Endothelial cell of umbilical vein (primary cell): Measurements from ENCODE around the gene POLR3B. TPM values are rescaled to one million over a fixed set of nuclear protein-coding genes. Genes with fewer than 3 reads are reported as not detected.

Experiments
- BruUV-seq: library from RNA; stranded (reverse); fragments of 400-500 nt; replicated peaks from 2 replicates; lab custom pipeline; 2021; lab: Mats Ljungman, UMichigan
- CTCF ChIA-PET: fragments of 300-600, 350-600 bp; sonication (Branson Sonifier 250); formaldehyde crosslinking; loops from one replicate; lab custom pipeline; 2021; ENCODE audit warnings: antibody characterized with exemption, inconsistent platforms; lab: Charles Lee
- POLR2A ChIA-PET: fragments of 300-600, 350-600 bp; sonication (Branson Sonifier 250); formaldehyde crosslinking; loops from one replicate; lab custom pipeline; 2021; ENCODE audit warnings: antibody characterized with exemption, inconsistent platforms; lab: Charles Lee
- DNase-seq: peaks from one replicate; pipeline ENCODE4 v3.0.0-alpha.2; 2011; ENCODE audit warnings: low read depth, low spot score
- FAIRE-seq: peaks from 2 replicates; lab custom pipeline; 2011; peaks lifted over from hg19 to GRCh38; lab: Jason Lieb, UNC
- H2AFZ ChIP-seq: 2 replicates; pipeline ENCODE4 v1.6.0; 2012; ENCODE audit warnings: low read depth, low read length, control low read depth, inconsistent platforms
- H3K27ac ChIP-seq: 2 replicates; pipeline ENCODE4 v1.5.1; 2011; ENCODE audit warnings: low read depth, mild to moderate bottlenecking, control low read depth, low read length, moderate library complexity; ENCODE audit not compliant: insufficient read depth
- H3K27me3 ChIP-seq, 2 experiments: 2 replicates each; pipeline versions ENCODE4 v1.6.0 to v1.6.1; 2011; ENCODE audit warnings: low read length in 2 of 2, mixed read lengths in 1 of 2; ENCODE audit not compliant: control insufficient read depth in 2 of 2, insufficient read depth in 2 of 2
- H3K36me3 ChIP-seq, 2 experiments: 2 replicates in 1 of 2; 3 replicates in 1 of 2; pipeline ENCODE4 v1.5.1; 2011; ENCODE audit warnings: low read length in 2 of 2, mild to moderate bottlenecking in 1 of 2, moderate library complexity in 1 of 2; ENCODE audit not compliant: control insufficient read depth in 2 of 2, insufficient read depth in 2 of 2; ENCODE audit errors: extremely low read depth in 1 of 2
- H3K4me1 ChIP-seq: 3 replicates; pipeline ENCODE4 v1.5.1; 2011; ENCODE audit warnings: mild to moderate bottlenecking, low read length; ENCODE audit not compliant: control insufficient read depth, insufficient read depth; ENCODE audit errors: extremely low read depth
- H3K4me2 ChIP-seq: 2 replicates; pipeline ENCODE4 v1.6.1; 2011; ENCODE audit warnings: low read length, control low read depth, mixed read lengths; ENCODE audit not compliant: insufficient read depth
- H3K4me3 ChIP-seq, 3 experiments: fragments of 200-600 bp in 1 of 3; sonication (generic), shearing (Covaris generic) in 1 of 3; replicated peaks in 1 of 3; 2 replicates each; pipeline ENCODE4 v1.5.1; 2011 to 2016; ENCODE audit warnings: control low read depth in 3 of 3, low read length in 3 of 3, mild to moderate bottlenecking in 2 of 3, inconsistent platforms in 1 of 3, low read depth in 1 of 3, moderate library complexity in 1 of 3; ENCODE audit not compliant: insufficient read depth in 1 of 3
- H3K79me2 ChIP-seq: 2 replicates; pipeline ENCODE4 v1.6.0; 2012; ENCODE audit warnings: low read length, inconsistent platforms; ENCODE audit not compliant: control insufficient read depth, insufficient read depth
- H3K9ac ChIP-seq: replicated peaks from 2 replicates; pipeline ENCODE3; 2011; ENCODE audit warnings: low read length, control low read depth; ENCODE audit not compliant: insufficient read depth; ENCODE audit errors: extremely low read depth
- H3K9me1 ChIP-seq: replicated peaks from 3 replicates; pipeline ENCODE4 v1.6.0; 2011; ENCODE audit warnings: mild to moderate bottlenecking, low read length; ENCODE audit not compliant: control insufficient read depth, insufficient read depth; ENCODE audit errors: extremely low read depth
- H3K9me3 ChIP-seq: replicated peaks from 2 replicates; pipeline ENCODE4 v1.5.1; 2012; ENCODE audit warnings: low read length, inconsistent platforms; ENCODE audit not compliant: control insufficient read depth, insufficient read depth
- H4K20me1 ChIP-seq: replicated peaks from 2 replicates; pipeline ENCODE3; 2011; ENCODE audit warnings: mild to moderate bottlenecking, low read length; ENCODE audit not compliant: control insufficient read depth, insufficient read depth; ENCODE audit errors: extremely low read depth
- EZH2 ChIP-seq: IDR thresholded peaks from 2 replicates; pipeline ENCODE4 v1.6.1; 2012; ENCODE audit warnings: borderline replicate concordance, low read depth, mild to moderate bottlenecking, moderate library complexity, low read length, inconsistent platforms; ENCODE audit not compliant: severe bottlenecking
- FOS ChIP-seq: IDR thresholded peaks from 2 replicates; pipeline ENCODE4 v1.6.1; 2011; ENCODE audit warnings: mild to moderate bottlenecking, low read length, moderate library complexity, borderline replicate concordance; ENCODE audit not compliant: insufficient read depth
- GATA2 ChIP-seq: IDR thresholded peaks from 2 replicates; pipeline ENCODE4 v1.7.0; 2011; ENCODE audit warnings: low read depth, mild to moderate bottlenecking, moderate library complexity, mixed read lengths, low read length; ENCODE audit not compliant: insufficient read length, insufficient read depth
- JUN ChIP-seq: IDR thresholded peaks from 2 replicates; pipeline ENCODE4 v1.6.1; 2011; ENCODE audit warnings: borderline replicate concordance, low read depth; ENCODE audit not compliant: insufficient read length, insufficient read depth
- MYC ChIP-seq: IDR thresholded peaks from one replicate; pipeline ENCODE4 v1.6.1; 2011; ENCODE audit warnings: mild to moderate bottlenecking, low read depth, low read length
- POLR2A ChIP-seq: IDR thresholded peaks from 2 replicates; pipeline ENCODE4 v1.6.1; 2012; ENCODE audit warnings: low read depth, mild to moderate bottlenecking, control low read depth, low read length
- POLR2AphosphoS5 ChIP-seq: IDR thresholded peaks from 2 replicates; pipeline ENCODE4 v1.6.1; 2012; ENCODE audit warnings: low read depth, mild to moderate bottlenecking, control low read depth, low read length, moderate library complexity; ENCODE audit not compliant: insufficient read depth
- dilution Hi-C: fragments of 300-500 bp; cut with MboI; formaldehyde crosslinking; loops from one replicate; pipeline ENCODE4 v1.15.0; 2019; ENCODE audit warnings: low sequenced_read_pairs; ENCODE audit not compliant: extremely low pct_ligation_motif_present
- intact Hi-C: fragments of 100-400 bp; cut with micrococcal nuclease; formaldehyde crosslinking; loops from one replicate; pipeline ENCODE4 v1.10.0; 2022
- polyA plus RNA-seq, 4 experiments: library from polyadenylated mRNA; depleted of rRNA in 3 of 4; stranded (reverse) in 3 of 4; unstranded in 1 of 4; fragments of >200 nt; gene quantifications; 2 replicates each; pipeline versions ENCODE4 v1.2.1 to v1.2.3, GENCODE V29; 2011 to 2012; ENCODE audit warnings: missing spikeins in 1 of 4
- total RNA-seq: library from RNA; stranded (reverse); gene quantifications from 2 replicates; pipeline ENCODE4 v1.2.3, GENCODE V29; 2021
- TF ChIP-seq, protein P1 (sequence below): IDR thresholded peaks from 2 replicates; pipeline ENCODE4 v1.6.1; 2011; ENCODE audit not compliant: insufficient read depth, insufficient read length
- TF ChIP-seq, protein P2 (sequence below), 2 donors: IDR thresholded peaks; 1 replicate in 1 of 2; 2 replicates in 1 of 2; pipeline ENCODE4 v1.5.1; 2011; ENCODE audit warnings: low read length in 2 of 2, mild to moderate bottlenecking in 2 of 2, moderate library complexity in 2 of 2, control low read depth in 1 of 2, inconsistent platforms in 1 of 2, low read depth in 1 of 2; ENCODE audit not compliant: insufficient read depth in 1 of 2; ENCODE audit errors: extremely low read depth in 1 of 2

Gene POLR3B
- total and polyA plus RNA-seq, 2 donors (not counting 3 experiments of a cell fraction or from before 2014, with no cell fraction given) = 6.0 to 12.3 TPM

GRCh38 chr12:106499628-106500027 is 142.1 kb downstream of the POLR3B start:
- H2AFZ ChIP-seq = no peak overlapping the region
- no peaks in the 10 kb centered on the region for H3K9me3 ChIP-seq
- intact Hi-C loops (no loop called here), dilution Hi-C loops (no loop called here)
- H3K4me1 ChIP-seq = no peaks in the 10 kb centered on the region
- FAIRE-seq (no peak), DNase-seq (no peak)
- peaks cover 0 to 2% of the 10 kb centered on the region in 2 experiments for H3K36me3 ChIP-seq
- no peak overlapping the region for H3K27ac ChIP-seq
- H3K27me3 ChIP-seq = no peaks in the 10 kb centered on the region
- no peak for TF ChIP-seq MYC
- no peak for TF ChIP-seq POLR2A
- TF ChIP-seq, protein P1, sequence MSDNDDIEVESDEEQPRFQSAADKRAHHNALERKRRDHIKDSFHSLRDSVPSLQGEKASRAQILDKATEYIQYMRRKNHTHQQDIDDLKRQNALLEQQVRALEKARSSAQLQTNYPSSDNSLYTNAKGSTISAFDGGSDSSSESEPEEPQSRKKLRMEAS = no peak
- no peak for TF ChIP-seq GATA2
- TF ChIP-seq JUN = no peak
- TF ChIP-seq EZH2 = no peak
- TF ChIP-seq, protein P2, sequence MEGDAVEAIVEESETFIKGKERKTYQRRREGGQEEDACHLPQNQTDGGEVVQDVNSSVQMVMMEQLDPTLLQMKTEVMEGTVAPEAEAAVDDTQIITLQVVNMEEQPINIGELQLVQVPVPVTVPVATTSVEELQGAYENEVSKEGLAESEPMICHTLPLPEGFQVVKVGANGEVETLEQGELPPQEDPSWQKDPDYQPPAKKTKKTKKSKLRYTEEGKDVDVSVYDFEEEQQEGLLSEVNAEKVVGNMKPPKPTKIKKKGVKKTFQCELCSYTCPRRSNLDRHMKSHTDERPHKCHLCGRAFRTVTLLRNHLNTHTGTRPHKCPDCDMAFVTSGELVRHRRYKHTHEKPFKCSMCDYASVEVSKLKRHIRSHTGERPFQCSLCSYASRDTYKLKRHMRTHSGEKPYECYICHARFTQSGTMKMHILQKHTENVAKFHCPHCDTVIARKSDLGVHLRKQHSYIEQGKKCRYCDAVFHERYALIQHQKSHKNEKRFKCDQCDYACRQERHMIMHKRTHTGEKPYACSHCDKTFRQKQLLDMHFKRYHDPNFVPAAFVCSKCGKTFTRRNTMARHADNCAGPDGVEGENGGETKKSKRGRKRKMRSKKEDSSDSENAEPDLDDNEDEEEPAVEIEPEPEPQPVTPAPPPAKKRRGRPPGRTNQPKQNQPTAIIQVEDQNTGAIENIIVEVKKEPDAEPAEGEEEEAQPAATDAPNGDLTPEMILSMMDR (IDR thresholded peaks at IDR 0.05; ENCODE audit: extremely low read depth in 1 of 2, insufficient read depth in 1 of 2, low read depth in 1 of 2, low read length in 2 of 2) = no peak
- no peak for TF ChIP-seq POLR2AphosphoS5
- no peak for TF ChIP-seq FOS
- no peaks in the 10 kb centered on the region for H3K79me2 ChIP-seq
- POLR2A ChIA-PET = no interaction called here
- H3K9ac ChIP-seq = no peak overlapping the region
- no peaks in the 10 kb centered on the region for H4K20me1 ChIP-seq
- no TSS peak for BruUV-seq
- no peak overlapping the region for H3K4me3 ChIP-seq
- no peaks in the 10 kb centered on the region for H3K9me1 ChIP-seq
- CTCF ChIA-PET = no interaction called here
- no peak overlapping the region for H3K4me2 ChIP-seq
